GM12878 (cell line): ENCODE results near the gene PLEKHN1. TPM values are rescaled to one million over a fixed set of nuclear protein-coding genes. Genes with fewer than 3 reads are reported as not detected.

Experiments used
- ATAC-seq: fragments of 200-7000 bp; cut with Tn5 transposase; 3 replicates; pipeline ENCODE4 v1.9.1; 2020; ENCODE audit warnings: mild to moderate bottlenecking, moderate library complexity
- BruUV-seq: library from RNA; stranded (reverse); fragments of 400-500 nt; replicated peaks from 2 replicates; lab custom pipeline; 2021; lab: Mats Ljungman, UMichigan
- CTCF ChIA-PET: fragments of 300-600 bp; sonication (Branson Sonifier 250); formaldehyde crosslinking; extraction: SDS; loops from one replicate; lab custom pipeline; 2021; ENCODE audit warnings: inconsistent platforms; lab: Yijun Ruan, JAX
- POLR2A ChIA-PET: fragments of 350-600 bp; formaldehyde crosslinking; extraction: SDS; loops from one replicate; lab custom pipeline; 2021; ENCODE audit warnings: inconsistent platforms; lab: Charles Lee
- RAD21 ChIA-PET: fragments of 300-600 bp; sonication (Branson Sonifier 250); formaldehyde crosslinking; loops from one replicate; lab custom pipeline; 2023; ENCODE audit warnings: antibody characterized with exemption; ENCODE audit not compliant: unreplicated experiment; lab: Charles Lee
- SMC1A ChIA-PET: fragments of 300-600 bp; sonication (Branson Sonifier 250); formaldehyde crosslinking; loops from one replicate; lab custom pipeline; 2023; ENCODE audit not compliant: unreplicated experiment, uncharacterized antibody; lab: Charles Lee
- DNase-seq: peaks from one replicate; pipeline ENCODE4 v3.0.0-alpha.2; 2011; ENCODE audit warnings: low read depth, low spot score
- FAIRE-seq: peaks from 3 replicates; lab custom pipeline; 2011; peaks lifted over from hg19 to GRCh38; lab: Jason Lieb, UNC
- H2AFZ ChIP-seq: 2 replicates; pipeline ENCODE4 v1.6.0; 2011; ENCODE audit warnings: low read depth, low read length, control low read depth; ENCODE audit not compliant: control insufficient read depth
- H3K27ac ChIP-seq: 2 replicates; pipeline ENCODE4 v1.5.1; 2011; ENCODE audit warnings: control low read depth; ENCODE audit not compliant: control insufficient read depth, insufficient read depth
- H3K27me3 ChIP-seq, 2 experiments: replicated peaks in 1 of 2; 2 replicates each; pipeline versions ENCODE4 v1.6.0 to v1.6.1; 2011; ENCODE audit warnings: low read length in 1 of 2; ENCODE audit not compliant: control insufficient read depth in 2 of 2, insufficient read depth in 2 of 2
- H3K36me3 ChIP-seq, 2 experiments: 2 replicates each; pipeline ENCODE4 v1.5.1; 2011; ENCODE audit warnings: low read length in 1 of 2; ENCODE audit not compliant: control insufficient read depth in 2 of 2, insufficient read depth in 2 of 2
- H3K4me1 ChIP-seq: 2 replicates; pipeline ENCODE4 v1.6.1; 2011; ENCODE audit warnings: mild to moderate bottlenecking, low read length, moderate library complexity, mixed read lengths; ENCODE audit not compliant: control insufficient read depth, insufficient read depth
- H3K4me2 ChIP-seq: 2 replicates; pipeline ENCODE4 v1.6.0; 2011; ENCODE audit warnings: control low read depth; ENCODE audit not compliant: control insufficient read depth, insufficient read depth
- H3K4me3 ChIP-seq: fragments of 200-600 bp; sonication (generic); 2 replicates; pipeline ENCODE4 v1.5.1; 2016
- H3K79me2 ChIP-seq: 2 replicates; pipeline ENCODE4 v1.6.0; 2011; ENCODE audit warnings: low read length; ENCODE audit not compliant: control insufficient read depth, insufficient read depth
- H3K9ac ChIP-seq: 2 replicates; pipeline ENCODE4 v1.8.0; 2011; ENCODE audit warnings: low read length, control low read depth, mixed read lengths; ENCODE audit not compliant: control insufficient read depth, insufficient read depth
- H3K9me3 ChIP-seq: replicated peaks from 3 replicates; pipeline ENCODE4 v1.5.1; 2011; ENCODE audit warnings: mild to moderate bottlenecking, low read length; ENCODE audit not compliant: control insufficient read depth, insufficient read depth
- H4K20me1 ChIP-seq: 2 replicates; pipeline ENCODE4 v1.6.0; 2011; ENCODE audit not compliant: control insufficient read depth, insufficient read depth
- CTCF ChIP-seq, 3 experiments: IDR thresholded peaks in 2 of 3; conservative IDR thresholded peaks in 1 of 3; 2 replicates each; pipeline ENCODE4 v1.5.1; 2011; ENCODE audit warnings: low read depth in 3 of 3, low read length in 3 of 3, mild to moderate bottlenecking in 3 of 3, control low read depth in 2 of 3, moderate library complexity in 2 of 3, inconsistent platforms in 1 of 3, mixed read lengths in 1 of 3; ENCODE audit not compliant: control insufficient read depth in 2 of 3, insufficient read depth in 1 of 3; ENCODE audit errors: extremely low read depth in 1 of 3
- KAT2A ChIP-seq: conservative IDR thresholded peaks from 2 replicates; pipeline ENCODE4 v1.6.1; 2011; ENCODE audit warnings: low read depth, low read length; ENCODE audit not compliant: control insufficient read depth
- WGBS: methylation state at CpG from one replicate; pipeline ENCODE4 v1.1.6; 2016; ENCODE audit warnings: low lambda C conversion rate; ENCODE audit not compliant: insufficient replicate concordance, insufficient coverage; ENCODE audit errors: missing lambda C conversion rate; 5-methylcytosine and 5-hydroxymethylcytosine counted together
- in situ Hi-C: fragments of 300-500 bp; cut with MboI; formaldehyde crosslinking; loops from 9 replicates; pipeline ENCODE4 v1.14.3; 2018; ENCODE audit warnings: mixed read lengths
- intact Hi-C: fragments of 100-400 bp; cut with micrococcal nuclease; formaldehyde crosslinking; loops from one replicate; pipeline ENCODE4 v1.14.2; 2022; ENCODE audit not compliant: unreplicated experiment
- polyA plus RNA-seq, 11 experiments: library from polyadenylated mRNA; depleted of rRNA in 4 of 11; unstranded in 6 of 11; stranded (reverse) in 5 of 11; fragments of >200 nt; fragmentation: Nextera tagmentation in 4 of 11; fragmentation: Illumina TruSeq in 1 of 11; extraction: Ambion mirVana in 4 of 11; extraction: Trizol in 1 of 11; gene quantifications; 1 replicate in 1 of 11; 2 replicates in 10 of 11; pipeline versions ENCODE4 v1.2.1 to v1.2.3, GENCODE V29; 2011 to 2016; ENCODE audit warnings: inconsistent platforms in 2 of 11, missing spikeins in 2 of 11, low read depth in 1 of 11
- total RNA-seq, 4 experiments: library from RNA; depleted of rRNA in 3 of 4; stranded (reverse); fragments of >200 nt in 3 of 4; fragmentation: Illumina TruSeq in 1 of 4; extraction: Trizol in 1 of 4; gene quantifications; 2 replicates each; pipeline versions ENCODE4 v1.2.1 to v1.2.3, GENCODE V29; 2013 to 2021

PLEKHN1 gene
- total and polyA plus RNA-seq, 10 of the 15 experiments (the other 5 are each of a cell fraction or from before 2014, with no cell fraction given): 0.04 to 0.26 (median 0.18) TPM; not detected in 6

GRCh38 chr1:928825-929661, 37.2 kb upstream of the PLEKHN1 start:
- BruUV-seq: no TSS peak
- Histone ChIP-seq H3K4me2 (no peak overlapping the region), H3K27me3 (peaks cover 8 to 9% of the 10 kb centered on the region in 2 experiments), H3K4me3 (no peak overlapping the region), H3K79me2 (no peaks in the 10 kb centered on the region), H3K9ac (no peak overlapping the region), H2AFZ (no peak overlapping the region)
- no peak for FAIRE-seq
- ChIA-PET RAD21 (no interaction called here), CTCF (no interaction called here)
- in situ Hi-C loops: no loop called here
- no peak for DNase-seq
- intact Hi-C loops: no loop called here
- TF ChIP-seq CTCF (IDR thresholded peaks at IDR 0.05 in 2 of 3, conservative IDR thresholded peaks at IDR 0.05 in 1 of 3; ENCODE audit: control insufficient read depth in 2 of 3, extremely low read depth in 1 of 3, insufficient read depth in 1 of 3, low read depth in 3 of 3, low read length in 3 of 3): peak in 1 of 3 experiments; percentile 5; a peak in 1 of 6 replicates
- TF ChIP-seq KAT2A: no peak
- TF ChIP-seq, all 136 proteins: peak for 1
- ChIA-PET POLR2A (no interaction called here), SMC1A (no interaction called here)
- no peaks in the 10 kb centered on the region for H4K20me1 ChIP-seq
- WGBS: 41% methylated on average over 39 of the region's 40 CpGs
- no peak overlapping the region for H3K27ac ChIP-seq
- no peaks in the 10 kb centered on the region for H3K36me3 ChIP-seq
- H3K4me1 ChIP-seq: no peaks in the 10 kb centered on the region
- no peak for ATAC-seq
- no peaks in the 10 kb centered on the region for H3K9me3 ChIP-seq
